Fibroblast of villous mesenchyme (primary cell): ENCODE measurements around the gene CYBA. TPM values are rescaled to one million over a fixed set of nuclear protein-coding genes. Genes with fewer than 3 reads are reported as not detected.
A peak's percentile ranks its signal among the peaks of the same experiment; 100 is the strongest.

Source experiments
- DNase-seq: peaks from one replicate; pipeline ENCODE4 v3.0.0-alpha.2; 2010; ENCODE audit warnings: low read depth
- H3K4me3 ChIP-seq: 2 replicates; pipeline ENCODE4 v1.5.1; 2011; ENCODE audit warnings: low read depth, mild to moderate bottlenecking, low read length
- total RNA-seq: library from RNA; depleted of rRNA; stranded (reverse); fragments of >200 nt; gene quantifications from 2 replicates; pipeline ENCODE4 v1.2.3, GENCODE V29; 2012
- TF ChIP-seq, protein P1 (sequence below): IDR thresholded peaks from 2 replicates; pipeline ENCODE4 v1.5.1; 2012; ENCODE audit warnings: low read depth, mild to moderate bottlenecking, low read length; ENCODE audit not compliant: insufficient read depth

The CYBA gene
- total RNA-seq, 1 donor: 167 TPM

DNA sequence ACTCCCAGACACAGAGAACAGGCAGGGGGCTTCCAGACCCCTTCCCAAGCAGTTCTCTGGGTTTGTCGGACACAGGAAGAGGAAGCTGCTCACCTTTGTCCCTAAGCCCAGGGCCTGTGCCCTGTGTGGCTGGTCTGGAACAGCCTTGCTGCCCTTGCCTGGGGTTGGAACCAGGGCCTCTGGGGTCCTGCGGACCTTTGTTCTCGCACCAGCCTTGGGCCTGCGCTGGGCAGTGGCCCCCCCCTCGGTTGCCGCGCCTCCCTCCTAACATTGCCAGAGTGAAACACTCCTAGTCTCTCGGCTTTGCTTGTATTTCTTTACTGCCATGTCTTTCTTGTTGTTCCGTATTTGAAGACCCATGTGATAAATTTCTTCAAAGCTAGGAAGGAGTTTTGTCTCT lies 21.0 kb downstream of the CYBA start:
- no peak overlapping the region for H3K4me3 ChIP-seq
- TF ChIP-seq, protein P1, sequence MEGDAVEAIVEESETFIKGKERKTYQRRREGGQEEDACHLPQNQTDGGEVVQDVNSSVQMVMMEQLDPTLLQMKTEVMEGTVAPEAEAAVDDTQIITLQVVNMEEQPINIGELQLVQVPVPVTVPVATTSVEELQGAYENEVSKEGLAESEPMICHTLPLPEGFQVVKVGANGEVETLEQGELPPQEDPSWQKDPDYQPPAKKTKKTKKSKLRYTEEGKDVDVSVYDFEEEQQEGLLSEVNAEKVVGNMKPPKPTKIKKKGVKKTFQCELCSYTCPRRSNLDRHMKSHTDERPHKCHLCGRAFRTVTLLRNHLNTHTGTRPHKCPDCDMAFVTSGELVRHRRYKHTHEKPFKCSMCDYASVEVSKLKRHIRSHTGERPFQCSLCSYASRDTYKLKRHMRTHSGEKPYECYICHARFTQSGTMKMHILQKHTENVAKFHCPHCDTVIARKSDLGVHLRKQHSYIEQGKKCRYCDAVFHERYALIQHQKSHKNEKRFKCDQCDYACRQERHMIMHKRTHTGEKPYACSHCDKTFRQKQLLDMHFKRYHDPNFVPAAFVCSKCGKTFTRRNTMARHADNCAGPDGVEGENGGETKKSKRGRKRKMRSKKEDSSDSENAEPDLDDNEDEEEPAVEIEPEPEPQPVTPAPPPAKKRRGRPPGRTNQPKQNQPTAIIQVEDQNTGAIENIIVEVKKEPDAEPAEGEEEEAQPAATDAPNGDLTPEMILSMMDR: no peak
- no peak for DNase-seq

DNA sequence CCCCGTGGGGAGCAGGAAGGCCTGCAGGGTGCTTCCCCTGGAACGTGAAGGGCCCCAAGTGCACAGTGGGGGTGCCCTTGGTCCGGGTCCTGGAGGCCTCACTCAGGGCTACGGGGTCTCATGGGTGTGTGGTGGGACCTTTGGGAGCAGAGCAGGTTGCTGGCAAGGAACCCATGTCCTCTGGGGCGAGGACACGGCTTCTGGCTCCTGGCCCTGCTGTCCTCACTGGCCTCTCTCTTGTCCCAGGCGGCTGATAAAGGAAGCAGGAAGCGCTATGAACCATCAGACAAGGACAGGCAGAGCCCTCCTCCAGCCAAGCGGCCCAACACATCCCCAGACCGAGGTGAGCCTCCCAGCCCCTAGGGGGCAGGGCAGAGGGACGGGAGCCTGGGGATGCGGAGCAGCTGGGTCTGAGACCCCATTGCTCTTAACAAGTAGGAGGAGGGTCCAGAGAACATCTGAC lies 22.3 kb downstream of the CYBA start:
- DNase-seq: peak; percentile 27
- no peak overlapping the region for H3K4me3 ChIP-seq
- TF ChIP-seq, protein P1: peak; percentile 48

DNA sequence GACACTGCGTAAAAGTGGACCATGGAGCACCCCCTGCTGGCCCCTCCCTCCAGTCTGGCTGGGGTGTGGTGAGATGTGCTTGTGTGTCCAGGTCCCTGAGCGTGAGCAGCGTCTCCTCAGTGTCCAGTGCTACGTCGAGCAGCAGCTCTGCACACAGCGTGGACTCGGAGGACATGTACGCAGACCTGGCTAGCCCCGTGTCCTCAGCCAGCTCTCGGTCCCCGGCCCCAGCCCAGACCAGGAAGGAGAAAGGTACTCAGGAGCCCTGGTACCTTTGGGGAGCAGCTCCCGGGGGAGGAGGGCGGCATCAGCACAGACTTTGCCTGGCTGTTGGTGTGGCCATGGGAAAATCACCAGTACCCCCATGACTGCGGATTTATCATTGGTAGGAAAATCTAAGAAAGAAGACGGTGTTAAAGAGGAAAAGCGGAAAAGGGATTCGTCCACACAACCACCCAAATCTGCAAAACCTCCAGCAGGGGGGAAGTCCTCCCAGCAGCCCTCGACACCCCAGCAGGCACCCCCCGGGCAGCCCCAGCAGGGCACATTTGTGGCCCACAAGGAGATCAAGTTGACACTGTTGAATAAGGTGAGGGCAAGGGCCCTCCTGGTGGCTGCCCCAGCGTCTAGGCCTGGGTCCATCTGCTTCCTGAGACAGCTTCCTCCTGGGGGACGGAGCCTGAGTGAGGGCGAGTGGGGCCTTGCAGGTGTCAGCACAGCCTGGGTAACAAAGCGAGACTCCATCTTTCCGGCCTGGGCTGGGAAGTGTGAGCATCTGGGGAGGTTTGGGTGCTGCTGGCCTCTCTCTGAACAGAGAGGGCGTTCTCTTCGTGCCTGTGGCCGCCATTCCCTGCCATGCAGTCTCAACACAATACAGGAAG lies 23.1 kb downstream of the CYBA start:
- DNase-seq: no peak
- TF ChIP-seq, protein P1: no peak
- H3K4me3 ChIP-seq: no peak overlapping the region

DNA sequence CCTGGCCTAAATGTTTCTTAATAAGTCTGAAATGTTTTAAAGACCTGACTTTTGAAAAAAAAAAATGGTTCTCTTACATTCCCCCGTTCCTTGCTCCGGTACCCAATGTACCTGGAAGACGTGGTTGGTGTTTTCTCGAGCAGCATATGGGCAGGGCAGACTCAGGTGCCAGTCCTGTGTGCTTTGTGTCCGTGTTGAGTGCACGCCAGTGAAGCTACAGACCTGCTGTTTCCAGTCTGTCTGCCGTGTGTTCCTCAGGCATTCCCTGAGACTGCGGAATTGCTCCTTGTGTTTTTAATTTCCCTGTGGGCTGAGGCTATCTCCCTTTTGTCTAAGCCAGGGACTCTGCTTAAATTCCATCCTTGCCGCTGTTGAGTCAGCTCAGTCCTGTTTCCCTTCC lies 24.2 kb downstream of the CYBA start:
- TF ChIP-seq, protein P1: no peak
- DNase-seq: no peak

DNA sequence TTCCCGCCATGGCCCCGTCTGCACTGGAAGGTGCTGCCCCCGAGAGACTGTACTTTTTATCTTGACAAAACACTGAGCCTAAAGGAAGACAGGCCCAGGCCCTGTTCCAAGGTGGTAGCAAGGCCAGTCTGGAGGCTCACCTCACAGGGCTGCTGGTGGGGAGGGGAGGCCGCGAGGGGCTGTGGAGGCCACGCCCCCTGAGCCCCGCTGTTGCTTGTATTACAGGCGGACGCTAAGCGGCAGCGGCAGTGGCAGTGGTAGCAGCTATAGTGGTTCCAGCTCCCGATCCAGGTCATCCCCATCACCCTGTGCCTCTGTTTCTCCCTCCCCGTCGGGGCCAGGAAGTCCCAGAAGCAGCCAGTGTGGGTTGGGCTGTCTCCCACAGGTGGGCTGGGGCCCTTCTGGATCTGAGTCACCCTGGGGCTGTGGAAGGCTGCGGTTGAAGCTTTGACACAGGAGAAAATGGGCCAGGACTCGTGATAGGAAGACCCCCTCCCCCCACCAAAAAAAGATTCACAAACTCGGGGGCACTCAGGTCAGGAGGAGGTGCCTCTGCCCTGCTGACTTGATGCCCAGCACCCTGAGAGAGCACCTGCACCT lies 25.8 kb downstream of the CYBA start:
- H3K4me3 ChIP-seq: no peak overlapping the region
- TF ChIP-seq, protein P1: no peak
- no peak for DNase-seq

More for the DNA sequence above, 24.2 kb downstream of the CYBA start:
- H3K4me3 ChIP-seq: no peak overlapping the region

DNA sequence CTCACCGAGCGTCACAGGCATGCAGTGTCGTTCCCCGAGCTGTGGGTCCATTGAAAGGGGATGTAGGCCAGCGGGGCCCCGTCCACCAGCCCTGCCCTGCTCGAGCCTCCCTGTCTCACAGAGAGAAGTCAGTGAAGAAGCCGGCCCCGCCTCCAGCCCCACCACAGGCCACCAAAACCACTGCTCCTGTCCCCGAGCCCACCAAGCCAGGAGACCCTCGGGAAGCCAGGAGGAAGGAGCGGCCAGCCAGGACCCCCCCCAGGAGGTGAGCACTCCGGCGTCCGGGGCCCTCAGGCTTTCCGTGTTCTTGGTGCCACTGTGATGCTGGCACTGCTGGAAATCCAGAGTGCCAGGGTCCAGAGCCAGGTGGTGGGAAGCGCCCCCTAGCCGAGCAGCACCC lies 26.4 kb downstream of the CYBA start:
- DNase-seq: no peak
- TF ChIP-seq, protein P1: no peak
- no peak overlapping the region for H3K4me3 ChIP-seq
